Nephron (organoid): ENCODE results near the gene MYOM3.
"Not testable (repeated sequence)": the region's sequence is repeated elsewhere in the genome, so short reads cannot be mapped to it uniquely, and the experiment has no call there.

ENCODE experiments used
- H3K27ac Mint-ChIP-seq, 3 experiments: 2 replicates each; pipeline ENCODE4 v1.8.0; 2020; ENCODE audit warnings: mixed read lengths in 3 of 3, mild to moderate bottlenecking in 2 of 3, moderate library complexity in 1 of 3
- H3K27me3 Mint-ChIP-seq: 2 replicates; pipeline ENCODE4 v1.8.0; 2021; ENCODE audit warnings: low read depth, mild to moderate bottlenecking, moderate library complexity, mixed read lengths
- H3K36me3 Mint-ChIP-seq: 2 replicates; pipeline ENCODE4 v1.8.0; 2020; ENCODE audit warnings: low read depth, mixed read lengths
- H3K4me1 Mint-ChIP-seq: 2 replicates; pipeline ENCODE4 v1.8.0; 2020; ENCODE audit warnings: mixed read lengths
- H3K4me3 Mint-ChIP-seq, 3 experiments: 2 replicates each; pipeline ENCODE4 v1.8.0; 2020; ENCODE audit warnings: mild to moderate bottlenecking in 3 of 3, mixed read lengths in 3 of 3, moderate library complexity in 2 of 3
- H3K9me3 Mint-ChIP-seq: 2 replicates; pipeline ENCODE4 v1.8.0; 2020; ENCODE audit warnings: mixed read lengths
- CTCF ChIP-seq, 3 experiments: fragments of 200-600 bp; sonication (generic); IDR thresholded peaks; one replicate each; pipeline ENCODE4 v1.5.0; 2021; ENCODE audit warnings: antibody characterized with exemption in 3 of 3; ENCODE audit not compliant: unreplicated experiment in 3 of 3

Gene MYOM3

GRCh38 chr1:24049733-24050132 lies 62.2 kb downstream of the MYOM3 start:
- Mint-ChIP-seq H3K36me3 (no peaks in the 10 kb centered on the region), H3K4me1 (peaks cover 34% of the 10 kb centered on the region), H3K27me3 (no peaks in the 10 kb centered on the region), H3K9me3 (peaks cover 3% of the 10 kb centered on the region), H3K27ac (no peak overlapping the region), H3K4me3 (no peak overlapping the region)
- TF ChIP-seq CTCF (IDR thresholded peaks at IDR 0.05; ENCODE audit: unreplicated experiment in 3 of 3) = no peak

- H3K4me3 Mint-ChIP-seq, H3K36me3 Mint-ChIP-seq, H3K27ac Mint-ChIP-seq, H3K9me3 Mint-ChIP-seq, H3K27me3 Mint-ChIP-seq: not testable (repeated sequence)
- H3K4me1 Mint-ChIP-seq = peaks cover 34% of the 10 kb centered on the region
Observed at GRCh38 chr1:24048894-24049293, 63.0 kb downstream of the MYOM3 start.

- no peak for TF ChIP-seq CTCF (IDR thresholded peaks at IDR 0.05; ENCODE audit: unreplicated experiment in 3 of 3)
- Mint-ChIP-seq H3K36me3 (no peaks in the 10 kb centered on the region), H3K4me1 (peaks cover 34% of the 10 kb centered on the region)
Observed at GRCh38 chr1:24048205-24048869, 63.6 kb downstream of the MYOM3 start.

GRCh38 chr1:24047110-24047477 lies 64.8 kb downstream of the MYOM3 start:
- Mint-ChIP-seq H3K9me3 (no peaks in the 10 kb centered on the region), H3K4me1 (peaks cover 30% of the 10 kb centered on the region), H3K4me3 (no peak overlapping the region)

More at GRCh38 chr1:24048205-24048869, 63.6 kb downstream of the MYOM3 start:
- H3K9me3 Mint-ChIP-seq = no peaks in the 10 kb centered on the region
- no peak overlapping the region for H3K27ac Mint-ChIP-seq
- H3K27me3 Mint-ChIP-seq = no peaks in the 10 kb centered on the region
- H3K4me3 Mint-ChIP-seq = no peak overlapping the region

GRCh38 chr1:24045771-24046170 lies 66.2 kb downstream of the MYOM3 start:
- no peak for TF ChIP-seq CTCF (IDR thresholded peaks at IDR 0.05; ENCODE audit: unreplicated experiment in 3 of 3)
- Mint-ChIP-seq H3K9me3 (no peaks in the 10 kb centered on the region), H3K4me3 (peak overlapping the region in 1 of 3 experiments; percentile 7), H3K27me3 (no peaks in the 10 kb centered on the region), H3K27ac (peak overlapping the region; percentile 66 to 88 (median 70)), H3K36me3 (no peaks in the 10 kb centered on the region), H3K4me1 (peaks cover 18% of the 10 kb centered on the region)

More at GRCh38 chr1:24047110-24047477, 64.8 kb downstream of the MYOM3 start:
- Mint-ChIP-seq H3K27me3 (no peaks in the 10 kb centered on the region), H3K27ac (peak overlapping the region; percentile 66 to 74 (median 70)), H3K36me3 (no peaks in the 10 kb centered on the region)
- TF ChIP-seq CTCF (IDR thresholded peaks at IDR 0.05; ENCODE audit: unreplicated experiment in 3 of 3) = no peak

GRCh38 chr1:24044672-24045071 lies 67.3 kb downstream of the MYOM3 start:
- H3K36me3 Mint-ChIP-seq, H3K27me3 Mint-ChIP-seq, H3K27ac Mint-ChIP-seq, H3K9me3 Mint-ChIP-seq, H3K4me3 Mint-ChIP-seq: not testable (repeated sequence)
- H3K4me1 Mint-ChIP-seq = peaks cover 18% of the 10 kb centered on the region

GRCh38 chr1:24043345-24044032 lies 68.4 kb downstream of the MYOM3 start:
- Mint-ChIP-seq H3K4me3 (no peak overlapping the region), H3K9me3 (no peaks in the 10 kb centered on the region), H3K36me3 (no peaks in the 10 kb centered on the region), H3K27me3 (no peaks in the 10 kb centered on the region), H3K4me1 (peaks cover 18% of the 10 kb centered on the region), H3K27ac (peak overlapping the region in 1 of 3 experiments; percentile 73)
- TF ChIP-seq CTCF (IDR thresholded peaks at IDR 0.05; ENCODE audit: unreplicated experiment in 3 of 3) = no peak
